K562 (cell line): ENCODE data around the gene PPP4R3A. TPM values are rescaled to one million over a fixed set of nuclear protein-coding genes. Genes with fewer than 3 reads are reported as not detected.

Experiments used
- ATAC-seq: fragments of 200-7000 bp; cut with Tn5 transposase; 3 replicates; pipeline ENCODE4 v1.9.1; 2020; ENCODE audit warnings: moderate library complexity
- BruUV-seq: library from RNA; stranded (reverse); fragments of 400-500 nt; replicated peaks from 2 replicates; lab custom pipeline; 2021; lab: Mats Ljungman, UMichigan
- CTCF ChIA-PET: fragments of 300-600 bp; formaldehyde crosslinking; extraction: SDS; loops from one replicate; lab custom pipeline; 2021; ENCODE audit warnings: low intra/inter-chr PET ratio; lab: Yijun Ruan, JAX
- POLR2A ChIA-PET: fragments of 300-600, 350-650 bp; sonication (Branson Sonifier 250); formaldehyde crosslinking; extraction: SDS; loops from one replicate; lab custom pipeline; 2021; ENCODE audit warnings: antibody characterized with exemption, inconsistent platforms; lab: Yijun Ruan, JAX
- DNase-seq, 4 experiments: peaks; one replicate each; pipeline versions ENCODE4 v3.0.0 to v3.0.0-alpha.2; 2011 to 2018; ENCODE audit warnings: low spot score in 3 of 4, mixed read lengths in 3 of 4; ENCODE audit errors: extremely low read depth in 1 of 4
- FAIRE-seq: peaks from 2 replicates; lab custom pipeline; 2011; peaks lifted over from hg19 to GRCh38; lab: Jason Lieb, UNC
- H2AFZ ChIP-seq: 2 replicates; pipeline ENCODE4 v1.6.0; 2011; ENCODE audit warnings: low read depth, low read length, control low read depth, inconsistent platforms
- H3K27ac ChIP-seq: fragments of 200-600 bp; 3 replicates; pipeline ENCODE4 v1.8.0; 2011; ENCODE audit warnings: low read depth, mild to moderate bottlenecking, control low read depth, inconsistent platforms, low read length, moderate library complexity, mixed read lengths; ENCODE audit errors: extremely low read depth
- H3K27me3 ChIP-seq, 2 experiments: fragments of 300-600 bp in 1 of 2; 2 replicates in 1 of 2; 3 replicates in 1 of 2; pipeline versions ENCODE4 v1.6.0 to v1.8.0; 2011; ENCODE audit warnings: inconsistent platforms in 2 of 2, low read length in 2 of 2, mild to moderate bottlenecking in 1 of 2, mixed read lengths in 1 of 2, moderate library complexity in 1 of 2; ENCODE audit not compliant: control insufficient read depth in 2 of 2, insufficient read depth in 2 of 2
- H3K36me3 ChIP-seq: fragments of 300-600 bp; 3 replicates; pipeline ENCODE4 v1.8.0; 2011; ENCODE audit warnings: mild to moderate bottlenecking, low read length, inconsistent platforms; ENCODE audit not compliant: control insufficient read depth, insufficient read depth
- H3K4me1 ChIP-seq, 2 experiments: fragments of 200-600 bp in 1 of 2; replicated peaks in 1 of 2; 2 replicates in 1 of 2; 3 replicates in 1 of 2; pipeline versions ENCODE4 v1.5.1 to v1.8.0; 2011; ENCODE audit warnings: inconsistent platforms in 2 of 2, low read length in 2 of 2, mild to moderate bottlenecking in 1 of 2, mixed read lengths in 1 of 2, moderate library complexity in 1 of 2; ENCODE audit not compliant: control insufficient read depth in 2 of 2, insufficient read depth in 2 of 2
- H3K4me2 ChIP-seq: 2 replicates; pipeline ENCODE4 v1.6.1; 2011; ENCODE audit warnings: low read length, control low read depth, inconsistent platforms, mixed read lengths; ENCODE audit not compliant: insufficient read depth
- H3K4me3 ChIP-seq: fragments of 200-600 bp; sonication (generic), shearing (Covaris generic); 2 replicates; pipeline ENCODE4 v1.5.1; 2016; ENCODE audit warnings: control low read depth, inconsistent platforms
- H3K79me2 ChIP-seq: fragments of 200-600 bp; 3 replicates; pipeline ENCODE4 v1.8.0; 2011; ENCODE audit warnings: low read length, inconsistent platforms; ENCODE audit not compliant: control insufficient read depth, insufficient read depth
- H3K9ac ChIP-seq, 2 experiments: 2 replicates each; pipeline versions ENCODE4 v1.6.0 to v1.6.1; 2011; ENCODE audit warnings: low read depth in 2 of 2, low read length in 2 of 2, control low read depth in 1 of 2, inconsistent platforms in 1 of 2, mild to moderate bottlenecking in 1 of 2, mixed read lengths in 1 of 2; ENCODE audit not compliant: insufficient read depth in 1 of 2
- H3K9me1 ChIP-seq: one replicate; pipeline ENCODE4 v1.6.0; 2011; ENCODE audit warnings: inconsistent platforms, mild to moderate bottlenecking, low read length, moderate library complexity; ENCODE audit not compliant: control insufficient read depth, insufficient read depth
- H3K9me3 ChIP-seq: replicated peaks from 2 replicates; pipeline ENCODE4 v1.5.1; 2011; ENCODE audit warnings: low read depth, low read length, inconsistent platforms; ENCODE audit not compliant: control insufficient read depth, insufficient read depth
- H4K20me1 ChIP-seq: replicated peaks from 2 replicates; pipeline ENCODE4 v1.6.1; 2011; ENCODE audit warnings: low read length, inconsistent platforms, mixed read lengths; ENCODE audit not compliant: control insufficient read depth, insufficient read depth
- KHSRP ChIP-seq: fragments of 450-650 bp; IDR thresholded peaks from 2 replicates; pipeline ENCODE4 v1.6.1; 2017
- MYNN ChIP-seq, 2 experiments: sonication (generic); formaldehyde crosslinking in 1 of 2; IDR thresholded peaks; 2 replicates each; pipeline versions ENCODE4 v1.5.0 to v1.6.1; 2016 to 2020; ENCODE audit warnings: antibody characterized with exemption in 1 of 2, missing genetic modification reagents in 1 of 2
- NFXL1 ChIP-seq: fragments of 450-650 bp; formaldehyde crosslinking; IDR thresholded peaks from 2 replicates; pipeline ENCODE4 v1.4.0; 2021; ENCODE audit warnings: mild to moderate bottlenecking
- PHF21A ChIP-seq: fragments of 450-650 bp; IDR thresholded peaks from 2 replicates; pipeline ENCODE4 v1.6.1; 2017; ENCODE audit warnings: low read depth, borderline replicate concordance
- ZNF449 ChIP-seq: fragments of 250-450 bp; sonication (Bioruptor Pico); IDR thresholded peaks from 2 replicates; pipeline ENCODE4 v1.8.0; 2022; ENCODE audit warnings: moderate library complexity, mild to moderate bottlenecking, inconsistent platforms
- WGBS: fragments of 100-300 bp; shearing (Covaris generic); methylation state at CpG from one replicate; pipeline ENCODE4 v1.1.6; 2016; ENCODE audit warnings: low coverage, mixed read lengths; ENCODE audit not compliant: insufficient coverage; ENCODE audit errors: missing lambda C conversion rate; 5-methylcytosine and 5-hydroxymethylcytosine counted together
- in situ Hi-C: fragments of 300-500 bp; cut with MboI; formaldehyde crosslinking; loops from 4 replicates; pipeline ENCODE4 v1.15.0; 2018; ENCODE audit warnings: inconsistent platforms, mixed read lengths
- intact Hi-C: fragments of 100-400 bp; cut with micrococcal nuclease; formaldehyde crosslinking; loops from 2 replicates; pipeline ENCODE4 v1.14.2; 2022
- polyA plus RNA-seq, 8 experiments: library from polyadenylated mRNA; depleted of rRNA in 4 of 8; stranded (reverse) in 5 of 8; unstranded in 3 of 8; fragments of >200 nt; fragmentation: Nextera tagmentation in 2 of 8; fragmentation: Illumina TruSeq in 1 of 8; extraction: Ambion mirVana in 2 of 8; extraction: Trizol in 1 of 8; gene quantifications; 2 replicates each; pipeline versions ENCODE4 v1.2.1 to v1.2.3, GENCODE V29; 2011 to 2014; ENCODE audit warnings: inconsistent platforms in 1 of 8, missing spikeins in 1 of 8
- total RNA-seq, 7 experiments: library from RNA; depleted of rRNA in 6 of 7; stranded (reverse); fragments of >200 nt in 6 of 7; fragmentation: Illumina TruSeq in 2 of 7; extraction: Trizol in 2 of 7; gene quantifications; 2 replicates each; pipeline versions ENCODE4 v1.2.1 to v1.2.3, GENCODE V29; 2011 to 2021; ENCODE audit warnings: low replicate concordance in 1 of 7

The PPP4R3A gene
- total and polyA plus RNA-seq, 9 of the 15 experiments (the other 6 are each of a cell fraction or from before 2014, with no cell fraction given) = 9.5 to 54.9 (median 44.9) TPM

GRCh38 chr14:91555531-91555930 lies 45.4 kb upstream of the PPP4R3A start:
- no peak overlapping the region for H3K27ac ChIP-seq
- no TSS peak for BruUV-seq
- no peaks in the 10 kb centered on the region for H3K9me3 ChIP-seq
- H3K4me3 ChIP-seq = no peak overlapping the region
- CTCF ChIA-PET = interaction anchor here (0.6 kb wide), 1 partner anchor 19 kb away, joined by 3 read pairs; no protein-coding TSS in a partner anchor
- WGBS = 0% methylated on average over 2 of the region's 2 CpGs
- H3K9me1 ChIP-seq = no peaks in the 10 kb centered on the region
- FAIRE-seq (no peak), DNase-seq (no peak), ATAC-seq (no peak)
- no peak overlapping the region for H3K4me2 ChIP-seq
- in situ Hi-C loops (no loop called here), intact Hi-C loops (no loop called here)
- no peaks in the 10 kb centered on the region for H4K20me1 ChIP-seq
- POLR2A ChIA-PET = no interaction called here
- TF ChIP-seq NFXL1 (no peak), PHF21A (no peak), KHSRP (no peak), MYNN (IDR thresholded peaks at IDR 0.05) (no peak), MYNN (CRISPR knock-in tag; IDR thresholded peaks at IDR 0.05) (no peak), ZNF449 (CRISPR knock-in tag) (no peak)
- no peaks in the 10 kb centered on the region for H3K79me2 ChIP-seq
- no peaks in the 10 kb centered on the region for H3K4me1 ChIP-seq
- no peaks in the 10 kb centered on the region for H3K36me3 ChIP-seq
- H3K27me3 ChIP-seq = no peaks in the 10 kb centered on the region
- no peak overlapping the region for H3K9ac ChIP-seq
- H2AFZ ChIP-seq = no peak overlapping the region
